HepG2 (cell line): ENCODE results near the gene FAM174C. TPM values are rescaled to one million over a fixed set of nuclear protein-coding genes. Genes with fewer than 3 reads are reported as not detected.

Experiments used
- ASH2L ChIP-seq: fragments of 300-600, 200-600 bp; sonication (generic); IDR thresholded peaks from 2 replicates; pipeline ENCODE4 v1.7.0; 2017; ENCODE audit warnings: low read depth, mild to moderate bottlenecking, moderate library complexity, mixed read lengths, low read length; ENCODE audit not compliant: insufficient read length
- CSRNP1 ChIP-seq: sonication (generic); formaldehyde crosslinking; IDR thresholded peaks from 2 replicates; pipeline ENCODE4 v1.8.1; 2023; ENCODE audit warnings: mild to moderate bottlenecking, missing genetic modification reagents
- FOXM1 ChIP-seq: sonication (generic); formaldehyde crosslinking; IDR thresholded peaks from 2 replicates; pipeline ENCODE4 v1.5.0; 2020; ENCODE audit warnings: missing genetic modification reagents
- IRF2 ChIP-seq: IDR thresholded peaks from 2 replicates; pipeline ENCODE4 v1.6.1; 2018; ENCODE audit warnings: missing genetic modification reagents, missing compliant biosample characterization
- KAT2B ChIP-seq: fragments of 150-350 bp; IDR thresholded peaks from 2 replicates; pipeline ENCODE4 v1.6.1; 2014; ENCODE audit warnings: low read depth, low read length, borderline replicate concordance
- MED8 ChIP-seq: sonication (generic); formaldehyde crosslinking; IDR thresholded peaks from 2 replicates; pipeline ENCODE4 v1.8.1; 2023; ENCODE audit warnings: mild to moderate bottlenecking, missing genetic modification reagents; ENCODE audit not compliant: insufficient replicate concordance
- MTF2 ChIP-seq: sonication (generic); formaldehyde crosslinking; IDR thresholded peaks from 2 replicates; pipeline ENCODE4 v1.5.0; 2020; ENCODE audit warnings: missing genetic modification reagents, borderline replicate concordance
- PHF8 ChIP-seq: sonication (generic); formaldehyde crosslinking; IDR thresholded peaks from 2 replicates; pipeline ENCODE4 v1.5.0; 2020; ENCODE audit warnings: missing genetic modification reagents
- RAD51 ChIP-seq: fragments of 450-650 bp; IDR thresholded peaks from 2 replicates; pipeline ENCODE4 v1.6.1; 2016; ENCODE audit warnings: borderline replicate concordance
- SALL2 ChIP-seq: sonication (generic); formaldehyde crosslinking; IDR thresholded peaks from 2 replicates; pipeline ENCODE4 v1.8.1; 2023; ENCODE audit warnings: mild to moderate bottlenecking, missing genetic modification reagents, inconsistent platforms
- SMARCC2 ChIP-seq: fragments of 450-650 bp; IDR thresholded peaks from 2 replicates; pipeline ENCODE4 v1.6.1; 2017; ENCODE audit warnings: antibody characterized with exemption, mild to moderate bottlenecking
- U2AF1 ChIP-seq: fragments of 200-400 bp; formaldehyde crosslinking; optimal IDR thresholded peaks from 2 replicates; pipeline ENCODE3; 2017; ENCODE audit warnings: mild to moderate bottlenecking, low read depth, low read length
- ZNF234 ChIP-seq: sonication (generic); formaldehyde crosslinking; conservative IDR thresholded peaks from 2 replicates; pipeline ENCODE4 v1.5.1; 2020; ENCODE audit warnings: mild to moderate bottlenecking, missing genetic modification reagents
- ZNF326 ChIP-seq: sonication (generic); formaldehyde crosslinking; IDR thresholded peaks from 2 replicates; pipeline ENCODE4 v1.4.0; 2020; ENCODE audit warnings: missing genetic modification reagents, borderline replicate concordance
- ZNF382 ChIP-seq: sonication (generic); formaldehyde crosslinking; IDR thresholded peaks from 2 replicates; pipeline ENCODE4 v1.5.0; 2020; ENCODE audit warnings: missing genetic modification reagents, mild to moderate bottlenecking, borderline replicate concordance
- ZNF547 ChIP-seq: sonication (generic); formaldehyde crosslinking; IDR thresholded peaks from 2 replicates; pipeline ENCODE4 v1.5.1; 2020; ENCODE audit warnings: mild to moderate bottlenecking, missing genetic modification reagents
- ZNF549 ChIP-seq: sonication (generic); formaldehyde crosslinking; IDR thresholded peaks from 2 replicates; pipeline ENCODE4 v1.5.0; 2020; ENCODE audit warnings: missing genetic modification reagents
- ZNF660 ChIP-seq: sonication (generic); formaldehyde crosslinking; IDR thresholded peaks from 2 replicates; pipeline ENCODE4 v1.5.1; 2020; ENCODE audit warnings: mild to moderate bottlenecking, low read depth, missing genetic modification reagents, borderline replicate concordance
- ZNF839 ChIP-seq: sonication (generic); formaldehyde crosslinking; IDR thresholded peaks from 2 replicates; pipeline ENCODE4 v1.4.0; 2020; ENCODE audit warnings: missing genetic modification reagents, mild to moderate bottlenecking, borderline replicate concordance
- ZSCAN29 ChIP-seq: sonication (generic); formaldehyde crosslinking; conservative IDR thresholded peaks from 2 replicates; pipeline ENCODE4 v1.4.0; 2020; ENCODE audit warnings: mild to moderate bottlenecking, missing genetic modification reagents
- polyA plus RNA-seq, 8 experiments: library from polyadenylated mRNA; depleted of rRNA in 3 of 8; stranded (reverse) in 7 of 8; unstranded in 1 of 8; fragments of >200 nt; fragmentation: Illumina TruSeq in 4 of 8; extraction: Trizol in 4 of 8; gene quantifications; 2 replicates each; pipeline versions ENCODE4 v1.2.1 to v1.2.3, GENCODE V29; 2011 to 2016; ENCODE audit warnings: low read depth in 4 of 8, missing spikeins in 1 of 8, mixed read lengths in 1 of 8; ENCODE audit not compliant: insufficient read depth in 1 of 8
- total RNA-seq, 5 experiments: library from RNA; depleted of rRNA; stranded (reverse); fragments of >200 nt; fragmentation: Illumina TruSeq; extraction: Trizol; gene quantifications; 2 replicates each; pipeline ENCODE4 v1.2.3, GENCODE V29; 2016; ENCODE audit warnings: low read depth in 1 of 5
- TF ChIP-seq, protein P1 (sequence below): sonication (generic); formaldehyde crosslinking; IDR thresholded peaks from 2 replicates; pipeline ENCODE4 v1.8.0; 2022; ENCODE audit warnings: missing genetic modification reagents, low read depth, mild to moderate bottlenecking, borderline replicate concordance
- TF ChIP-seq, protein P2 (sequence below): sonication (generic); formaldehyde crosslinking; conservative IDR thresholded peaks from 2 replicates; pipeline ENCODE4 v1.4.0; 2020; ENCODE audit warnings: missing genetic modification reagents
- TF ChIP-seq, protein P3 (sequence below): IDR thresholded peaks from 2 replicates; pipeline ENCODE4 v1.6.1; 2016; ENCODE audit warnings: missing genetic modification reagents, missing compliant biosample characterization
- TF ChIP-seq, protein P4 (sequence below): IDR thresholded peaks from 2 replicates; pipeline ENCODE4 v1.6.1; 2012; ENCODE audit warnings: low read depth, low read length, improper control_type of control experiment

The FAM174C gene
- total and polyA plus RNA-seq, 2 of the 13 experiments (the other 11 are each of a cell fraction or from before 2014, with no cell fraction given): 19.5 to 31.3 TPM

GRCh38 chr19:1286487-1287353, 11.4 kb downstream of the FAM174C start (continued):
- TF ChIP-seq SMARCC2: no peak
- no peak for TF ChIP-seq MED8
- TF ChIP-seq FOXM1 (CRISPR knock-in tag): no peak
- TF ChIP-seq ZNF547: no peak
- TF ChIP-seq RAD51: no peak
- no peak for TF ChIP-seq ZNF660 (CRISPR knock-in tag)
- TF ChIP-seq KAT2B: no peak
- no peak for TF ChIP-seq IRF2 (CRISPR knock-in tag)
- no peak for TF ChIP-seq ZNF549 (CRISPR knock-in tag)
- TF ChIP-seq ZNF234: no peak
- TF ChIP-seq, protein P1, sequence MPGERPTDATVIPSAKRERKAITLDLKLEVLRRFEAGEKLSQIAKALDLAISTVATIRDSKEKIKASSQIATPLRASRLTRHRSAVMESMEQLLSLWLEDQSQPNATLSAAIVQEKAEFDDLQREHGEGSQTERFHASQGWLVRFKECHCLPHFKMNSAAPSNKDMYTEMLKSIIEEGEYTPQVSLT (CRISPR knock-in tag): no peak
- no peak for TF ChIP-seq ZNF326
- TF ChIP-seq MTF2: no peak
- no peak for TF ChIP-seq ZNF382 (CRISPR knock-in tag)
- TF ChIP-seq PHF8 (CRISPR knock-in tag): no peak
- TF ChIP-seq, protein P2, sequence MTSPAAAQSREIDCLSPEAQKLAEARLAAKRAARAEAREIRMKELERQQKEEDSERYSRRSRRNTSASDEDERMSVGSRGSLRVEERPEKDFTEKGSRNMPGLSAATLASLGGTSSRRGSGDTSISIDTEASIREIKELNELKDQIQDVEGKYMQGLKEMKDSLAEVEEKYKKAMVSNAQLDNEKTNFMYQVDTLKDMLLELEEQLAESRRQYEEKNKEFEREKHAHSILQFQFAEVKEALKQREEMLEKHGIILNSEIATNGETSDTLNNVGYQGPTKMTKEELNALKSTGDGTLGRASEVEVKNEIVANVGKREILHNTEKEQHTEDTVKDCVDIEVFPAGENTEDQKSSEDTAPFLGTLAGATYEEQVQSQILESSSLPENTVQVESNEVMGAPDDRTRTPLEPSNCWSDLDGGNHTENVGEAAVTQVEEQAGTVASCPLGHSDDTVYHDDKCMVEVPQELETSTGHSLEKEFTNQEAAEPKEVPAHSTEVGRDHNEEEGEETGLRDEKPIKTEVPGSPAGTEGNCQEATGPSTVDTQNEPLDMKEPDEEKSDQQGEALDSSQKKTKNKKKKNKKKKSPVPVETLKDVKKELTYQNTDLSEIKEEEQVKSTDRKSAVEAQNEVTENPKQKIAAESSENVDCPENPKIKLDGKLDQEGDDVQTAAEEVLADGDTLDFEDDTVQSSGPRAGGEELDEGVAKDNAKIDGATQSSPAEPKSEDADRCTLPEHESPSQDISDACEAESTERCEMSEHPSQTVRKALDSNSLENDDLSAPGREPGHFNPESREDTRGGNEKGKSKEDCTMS: no peak
- TF ChIP-seq, protein P3, sequence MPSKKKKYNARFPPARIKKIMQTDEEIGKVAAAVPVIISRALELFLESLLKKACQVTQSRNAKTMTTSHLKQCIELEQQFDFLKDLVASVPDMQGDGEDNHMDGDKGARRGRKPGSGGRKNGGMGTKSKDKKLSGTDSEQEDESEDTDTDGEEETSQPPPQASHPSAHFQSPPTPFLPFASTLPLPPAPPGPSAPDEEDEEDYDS (CRISPR knock-in tag): no peak
- TF ChIP-seq SALL2 (CRISPR knock-in tag): no peak
- TF ChIP-seq CSRNP1: peak; percentile 33; the same call in 1 of the 2 replicates
- no peak for TF ChIP-seq ASH2L
- TF ChIP-seq U2AF1: no peak
- no peak for TF ChIP-seq ZSCAN29 (CRISPR knock-in tag)
- TF ChIP-seq, protein P4, sequence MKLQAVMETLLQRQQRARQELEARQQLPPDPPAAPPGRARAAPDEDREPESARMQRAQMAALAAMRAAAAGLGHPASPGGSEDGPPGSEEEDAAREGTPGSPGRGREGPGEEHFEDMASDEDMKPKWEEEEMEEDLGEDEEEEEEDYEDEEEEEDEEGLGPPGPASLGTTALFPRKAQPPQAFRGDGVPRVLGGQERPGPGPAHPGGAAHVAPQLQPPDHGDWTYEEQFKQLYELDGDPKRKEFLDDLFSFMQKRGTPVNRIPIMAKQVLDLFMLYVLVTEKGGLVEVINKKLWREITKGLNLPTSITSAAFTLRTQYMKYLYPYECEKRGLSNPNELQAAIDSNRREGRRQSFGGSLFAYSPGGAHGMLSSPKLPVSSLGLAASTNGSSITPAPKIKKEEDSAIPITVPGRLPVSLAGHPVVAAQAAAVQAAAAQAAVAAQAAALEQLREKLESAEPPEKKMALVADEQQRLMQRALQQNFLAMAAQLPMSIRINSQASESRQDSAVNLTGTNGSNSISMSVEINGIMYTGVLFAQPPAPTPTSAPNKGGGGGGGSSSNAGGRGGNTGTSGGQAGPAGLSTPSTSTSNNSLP: no peak
- no peak for TF ChIP-seq ZNF839 (CRISPR knock-in tag)
